ENCODE data around the gene DNAH6. TPM values are rescaled to one million over a fixed set of nuclear protein-coding genes. Genes with fewer than 3 reads are reported as not detected.

DNAH6 gene
- total and polyA plus RNA-seq, 2 of the 8 experiments (the other 6 are each of a cell fraction or from before 2014, with no cell fraction given), result 0.06 to 0.43 TPM

- no peaks in the 10 kb centered on the region for H3K79me1 ChIP-seq (ENCODE audit: low read depth, low read length)
- H3K9ac ChIP-seq (replicated peaks in 1 of 4; ENCODE audit: extremely low read depth in 1 of 4, low read depth in 3 of 4, low read length in 3 of 4), result no peak overlapping the region
- H2BK12ac ChIP-seq (ENCODE audit: low read depth, low read length), result no peak overlapping the region
- no peaks in the 10 kb centered on the region for H3K36me3 ChIP-seq (ENCODE audit: control insufficient read depth in 2 of 4, insufficient read depth in 4 of 4, low read length in 3 of 4)
- H2BK20ac ChIP-seq (ENCODE audit: low read length), result no peak overlapping the region
- no peak overlapping the region for H4K91ac ChIP-seq (replicated peaks; ENCODE audit: insufficient read length, low read length)
- no peak overlapping the region for H2BK120ac ChIP-seq (replicated peaks; ENCODE audit: low read depth, low read length)
- H3K4me2 ChIP-seq (ENCODE audit: insufficient read depth in 1 of 2, low read depth in 2 of 2, low read length in 2 of 2), result no peak overlapping the region
- no peak overlapping the region for H2BK15ac ChIP-seq (ENCODE audit: low read length)
- peaks cover 0 to 2% of the 10 kb centered on the region in 2 experiments for H4K20me1 ChIP-seq (replicated peaks in 1 of 2; ENCODE audit: control insufficient read depth in 1 of 2, insufficient read depth in 2 of 2, low read length in 2 of 2)
- no peak overlapping the region for H3K4me3 ChIP-seq (ENCODE audit: extremely low read depth in 1 of 4, insufficient read depth in 2 of 4, low read depth in 3 of 4, low read length in 4 of 4)
- 90% methylated on average over 5 of the region's 5 CpGs; no CpG with 5 or more reads in 1 of the 2 experiments for WGBS, 2 experiments (ENCODE audit: extremely low coverage in 1 of 2, insufficient coverage in 1 of 2, insufficient read length in 1 of 2, insufficient replicate concordance in 2 of 2, low coverage in 1 of 2, low lambda C conversion rate in 2 of 2, missing lambda C conversion rate in 1 of 2)
- H3K4me1 ChIP-seq (replicated peaks in 1 of 4; ENCODE audit: control insufficient read depth in 3 of 4, insufficient read depth in 4 of 4, low read length in 3 of 4), result no peaks in the 10 kb centered on the region
- H3K27ac ChIP-seq (ENCODE audit: low read depth, low read length), result no peak overlapping the region
- H4K8ac ChIP-seq (ENCODE audit: extremely low read depth, insufficient read depth, low read length), result no peak overlapping the region
- H3K4ac ChIP-seq (replicated peaks; ENCODE audit: insufficient read length, low read depth, low read length), result no peak overlapping the region
- H3K14ac ChIP-seq (ENCODE audit: insufficient read length), result no peak overlapping the region
- no peak overlapping the region for H2AFZ ChIP-seq (ENCODE audit: low read length)
- H2BK5ac ChIP-seq (ENCODE audit: low read depth, low read length), result no peak overlapping the region
- DNase-seq (ENCODE audit: low read depth in 1 of 2, low spot score in 2 of 2) (no peak), FAIRE-seq (no peak)
- H2AK5ac ChIP-seq (ENCODE audit: low read depth, low read length), result no peak overlapping the region
- ChIA-PET POLR2A (ENCODE audit: partially characterized antibody) (interaction anchor here (1.7 kb wide), 1 partner anchor 8 kb away, joined by 3 read pairs; no protein-coding TSS in a partner anchor), CTCF (ENCODE audit: partially characterized antibody) (interaction anchor here (1.0 to 1.6 kb wide), 6 partner anchors 8 to 171 kb away, joined by 3 to 5 read pairs (median 3); no protein-coding TSS in a partner anchor)
- H3K56ac ChIP-seq (replicated peaks; ENCODE audit: insufficient read length, low read depth, low read length), result no peak overlapping the region
- no peak overlapping the region for H4K5ac ChIP-seq (ENCODE audit: insufficient read length, low read depth, low read length)
- H3K27me3 ChIP-seq (replicated peaks in 1 of 4; ENCODE audit: control insufficient read depth in 3 of 4, extremely low read depth in 1 of 4, insufficient read depth in 3 of 4, low read length in 3 of 4), result no peaks in the 10 kb centered on the region
- no peak overlapping the region for H3K23ac ChIP-seq (ENCODE audit: insufficient read length)
- H3K79me2 ChIP-seq (ENCODE audit: control insufficient read depth in 1 of 2, insufficient read depth in 2 of 2, low read length in 2 of 2), result no peaks in the 10 kb centered on the region
- no peak overlapping the region for H3K18ac ChIP-seq (ENCODE audit: extremely low read depth, low read length)
- H3K9me3 ChIP-seq (ENCODE audit: insufficient read depth in 2 of 2, low read depth in 1 of 2, low read length in 1 of 2), result no peaks in the 10 kb centered on the region
- H3K23me2 ChIP-seq (ENCODE audit: low read depth, low read length), result no peaks in the 10 kb centered on the region
- TF ChIP-seq FOSL1 (IDR thresholded peaks at IDR 0.05; ENCODE audit: insufficient read depth, low read depth, low read length), result no peak
- TF ChIP-seq E2F6 (IDR thresholded peaks at IDR 0.05), result no peak
- TF ChIP-seq SP2 (IDR thresholded peaks at IDR 0.05; ENCODE audit: low read length), result no peak
- TF ChIP-seq RBBP5 (IDR thresholded peaks at IDR 0.05; ENCODE audit: borderline replicate concordance, low read depth, low read length), result no peak
- no peak for TF ChIP-seq CTCF (IDR thresholded peaks at IDR 0.05; ENCODE audit: control extremely low read depth in 1 of 3, insufficient read depth in 1 of 3, low read depth in 1 of 3, low read length in 3 of 3)
- no peak for TF ChIP-seq GABPA (IDR thresholded peaks at IDR 0.05; ENCODE audit: borderline replicate concordance, insufficient read depth, low read length)
- no peak for TF ChIP-seq POLR2A (IDR thresholded peaks at IDR 0.05; ENCODE audit: control extremely low read depth in 1 of 2, low read depth in 2 of 2, low read length in 2 of 2)
- TF ChIP-seq POU5F1 (IDR thresholded peaks at IDR 0.05; ENCODE audit: low read depth, low read length), result no peak
- no peak for TF ChIP-seq RNF2 (IDR thresholded peaks at IDR 0.05; ENCODE audit: borderline replicate concordance, low read depth, low read length, missing control alignments, poor library complexity, severe bottlenecking)
- TF ChIP-seq ZNF274 (IDR thresholded peaks at IDR 0.05; ENCODE audit: borderline replicate concordance, extremely low read depth, low read length), result no peak
- no peak for TF ChIP-seq CEBPB (IDR thresholded peaks at IDR 0.05; ENCODE audit: low read depth, low read length)
These were observed 306.9 kb downstream of the DNAH6 start for GRCh38 chr2:84823229-84823628.
